ENCODE data around the gene NLRC3.
A peak's percentile ranks its signal among the peaks of the same experiment; 100 is the strongest.

NLRC3 gene

GRCh38 chr16:3578610-3579551, 1.7 kb upstream of the NLRC3 start:
- DNase-seq, result peak; percentile 77

- peak; percentile 59 for DNase-seq
Observed at GRCh38 chr16:3578121-3578520, 918 bp upstream of the NLRC3 start.

DNA sequence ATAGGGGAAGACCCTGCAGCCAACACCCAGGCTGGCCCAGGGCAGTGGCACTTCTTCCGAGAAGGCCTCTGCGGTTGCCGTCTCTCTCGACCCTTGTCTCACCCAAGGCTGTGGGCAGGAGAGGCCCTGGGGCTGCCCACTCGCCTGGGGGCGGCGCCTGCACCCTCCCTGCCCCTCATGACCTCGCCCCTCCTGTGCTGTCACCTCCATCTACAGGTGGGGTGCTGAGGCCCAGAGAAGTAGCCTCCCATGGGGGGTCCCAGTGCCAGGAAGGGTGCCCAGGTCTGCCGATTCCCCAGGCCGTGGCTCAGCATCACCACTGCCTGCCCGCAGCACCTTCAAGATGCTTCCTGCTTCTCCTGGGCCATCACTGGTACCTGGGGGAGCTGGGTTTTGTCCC, 992 bp downstream of the NLRC3 start:
- DNase-seq, result peak; percentile 27

DNA sequence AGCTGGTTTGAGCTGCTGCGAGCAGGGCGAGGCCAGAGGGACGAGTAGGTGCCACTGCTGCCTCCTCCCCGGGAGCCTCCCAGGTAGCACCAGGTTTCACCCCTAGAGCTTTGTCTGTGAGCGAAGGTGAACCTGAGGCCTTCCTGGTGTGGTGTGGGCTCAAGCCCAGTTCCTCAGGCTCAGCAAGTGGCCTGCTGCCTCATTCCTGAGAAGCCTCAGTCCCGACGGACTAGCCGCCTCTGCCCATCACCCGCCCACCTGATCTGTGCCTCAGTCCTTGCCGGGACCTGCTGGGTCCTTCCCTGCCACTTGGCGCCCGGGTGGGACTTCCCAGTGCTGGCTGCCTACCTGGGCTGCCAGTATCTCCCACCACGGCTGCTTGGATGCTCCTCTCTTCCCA, 1.7 kb downstream of the NLRC3 start:
- DNase-seq, result no peak

- no peak for DNase-seq
Observed at GRCh38 chr16:3574195-3574594, 3.0 kb downstream of the NLRC3 start.

GRCh38 chr16:3573146-3573815, 3.9 kb downstream of the NLRC3 start:
- no peak for DNase-seq

DNA sequence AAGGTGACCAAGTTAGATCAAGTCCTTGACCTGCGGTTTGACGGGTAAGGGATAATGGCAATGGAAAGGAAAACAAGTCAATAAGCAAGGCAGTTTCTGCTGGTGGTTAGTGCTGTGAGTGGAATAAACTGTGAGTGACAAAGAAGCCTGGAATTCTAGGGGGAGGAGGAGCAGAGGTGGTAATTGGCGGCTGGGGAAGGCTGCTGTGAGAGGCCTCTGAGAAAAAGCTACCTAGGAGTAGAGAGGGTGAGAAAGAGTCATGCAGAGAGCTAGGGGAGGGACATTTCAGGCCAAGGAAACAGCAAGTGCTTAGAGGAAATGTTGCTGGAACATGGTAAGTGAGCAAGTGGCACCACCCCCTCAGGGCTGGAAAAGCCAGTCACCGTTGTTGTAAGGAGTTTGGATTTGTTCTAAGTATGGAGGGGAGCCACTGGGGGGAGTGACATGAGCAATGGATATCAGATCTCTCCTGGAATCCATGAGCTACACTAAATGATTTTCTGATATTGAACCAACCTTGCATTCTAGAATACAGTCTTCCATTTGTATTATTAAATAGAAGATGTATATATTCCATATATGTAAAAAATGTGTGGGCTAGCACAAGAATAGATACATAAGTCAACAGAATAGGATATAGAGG, 6.7 kb downstream of the NLRC3 start:
- DNase-seq, result no peak

GRCh38 chr16:3569851-3570250, 7.4 kb downstream of the NLRC3 start:
- no peak for DNase-seq

DNA sequence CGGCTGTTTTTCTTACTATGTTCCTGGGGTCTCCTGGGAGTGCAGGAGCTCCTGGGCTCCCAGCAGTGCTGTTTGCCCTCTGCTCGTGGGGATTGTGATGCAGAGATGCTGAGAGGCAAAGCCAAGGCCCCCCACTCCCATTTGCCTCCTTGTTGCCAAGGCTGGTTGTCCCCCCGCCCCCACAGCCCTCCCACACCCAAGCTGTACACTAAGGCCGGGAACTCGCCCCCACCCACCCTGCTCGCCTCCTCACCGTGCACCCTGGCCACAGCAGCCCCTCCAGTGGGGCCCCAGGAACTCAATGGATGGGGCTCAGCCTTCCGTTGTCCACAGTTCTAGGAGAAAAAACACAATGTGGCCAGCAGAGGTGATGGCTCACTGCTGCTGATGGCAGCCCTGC, 10.2 kb downstream of the NLRC3 start:
- no peak for DNase-seq

DNA sequence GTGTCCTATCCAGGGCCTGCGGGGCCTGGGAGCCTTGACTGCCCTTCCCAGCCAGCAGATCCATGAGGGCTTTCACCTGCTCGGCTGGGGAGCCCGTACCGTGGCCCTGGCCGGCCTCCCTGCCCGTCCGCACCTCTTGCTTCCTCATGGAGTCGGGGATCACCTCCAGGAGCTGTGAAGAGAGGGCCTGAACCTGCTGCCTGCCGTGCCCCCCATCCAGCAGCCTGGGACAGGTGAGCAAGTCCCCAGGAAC, 12.4 kb downstream of the NLRC3 start:
- no peak for DNase-seq

GRCh38 chr16:3564130-3564888, 12.9 kb downstream of the NLRC3 start:
- no peak for DNase-seq

- DNase-seq, result no peak
Observed at GRCh38 chr16:3562914-3563480, 14.2 kb downstream of the NLRC3 start.

GRCh38 chr16:3561626-3562025, 15.6 kb downstream of the NLRC3 start:
- no peak for DNase-seq

DNA sequence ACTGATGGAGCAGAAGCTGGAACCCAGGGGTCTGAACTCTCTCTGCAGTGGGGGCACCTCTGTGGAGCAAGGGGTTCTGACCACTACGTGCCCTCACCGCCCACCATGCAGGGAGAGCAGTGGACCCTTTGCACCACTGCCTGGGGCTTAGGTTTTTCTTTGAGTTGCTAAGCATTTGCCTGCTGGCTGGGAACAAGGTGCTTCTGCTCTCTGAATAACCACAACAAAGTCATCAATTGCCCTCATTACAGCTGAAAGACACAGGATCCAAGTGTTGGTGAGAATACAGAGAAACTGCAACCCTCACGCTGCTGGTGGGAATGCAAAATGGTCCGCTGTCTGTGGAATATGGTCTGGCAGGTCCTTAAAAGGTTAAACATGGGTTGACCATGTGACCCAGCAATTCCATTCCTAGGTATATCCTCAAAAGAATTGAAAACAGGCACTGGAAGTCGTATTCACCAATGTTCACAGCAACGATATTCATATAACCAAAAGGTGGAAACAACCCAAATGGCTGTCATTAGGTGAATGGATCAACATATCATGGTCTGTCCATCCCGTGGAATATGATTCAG, 22.8 kb downstream of the NLRC3 start:
- no peak for DNase-seq

DNA sequence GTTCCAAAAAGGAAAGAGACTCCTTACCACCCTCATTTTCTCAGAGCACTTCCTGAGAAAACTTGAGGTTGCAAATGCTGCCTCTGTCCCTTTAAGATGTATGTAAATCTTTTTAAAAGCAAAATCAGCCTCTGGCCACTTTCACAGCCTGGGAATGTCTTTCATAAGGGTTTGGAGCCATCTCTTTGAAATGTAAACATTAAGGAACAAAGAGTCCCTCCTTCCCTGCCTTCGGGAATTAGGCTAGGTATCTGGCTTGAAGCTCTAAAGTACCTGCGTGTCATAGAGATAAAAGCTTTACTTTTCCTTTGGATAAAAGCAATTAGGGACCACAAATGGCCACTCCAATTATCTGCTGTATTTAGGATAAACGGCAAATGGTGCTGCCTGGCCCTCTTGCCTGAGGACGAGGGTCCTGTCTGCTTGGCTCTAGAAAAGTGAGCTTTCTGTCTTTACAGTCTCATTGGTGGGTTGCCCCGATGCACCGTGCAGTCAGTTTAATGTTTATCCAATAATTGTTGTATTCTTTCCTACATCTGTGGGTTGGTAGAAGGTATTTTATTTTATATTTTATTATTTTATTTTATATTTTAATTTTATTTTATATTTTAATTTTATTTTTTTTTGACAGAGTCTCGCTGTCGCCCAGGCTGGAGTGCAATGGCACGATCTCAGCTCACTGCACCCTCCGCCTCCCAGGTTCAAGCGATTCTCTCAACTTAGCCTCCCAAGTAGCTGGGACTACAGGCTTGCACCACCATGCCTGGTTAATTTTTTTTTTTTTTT, 23.9 kb downstream of the NLRC3 start:
- DNase-seq, result no peak

DNA sequence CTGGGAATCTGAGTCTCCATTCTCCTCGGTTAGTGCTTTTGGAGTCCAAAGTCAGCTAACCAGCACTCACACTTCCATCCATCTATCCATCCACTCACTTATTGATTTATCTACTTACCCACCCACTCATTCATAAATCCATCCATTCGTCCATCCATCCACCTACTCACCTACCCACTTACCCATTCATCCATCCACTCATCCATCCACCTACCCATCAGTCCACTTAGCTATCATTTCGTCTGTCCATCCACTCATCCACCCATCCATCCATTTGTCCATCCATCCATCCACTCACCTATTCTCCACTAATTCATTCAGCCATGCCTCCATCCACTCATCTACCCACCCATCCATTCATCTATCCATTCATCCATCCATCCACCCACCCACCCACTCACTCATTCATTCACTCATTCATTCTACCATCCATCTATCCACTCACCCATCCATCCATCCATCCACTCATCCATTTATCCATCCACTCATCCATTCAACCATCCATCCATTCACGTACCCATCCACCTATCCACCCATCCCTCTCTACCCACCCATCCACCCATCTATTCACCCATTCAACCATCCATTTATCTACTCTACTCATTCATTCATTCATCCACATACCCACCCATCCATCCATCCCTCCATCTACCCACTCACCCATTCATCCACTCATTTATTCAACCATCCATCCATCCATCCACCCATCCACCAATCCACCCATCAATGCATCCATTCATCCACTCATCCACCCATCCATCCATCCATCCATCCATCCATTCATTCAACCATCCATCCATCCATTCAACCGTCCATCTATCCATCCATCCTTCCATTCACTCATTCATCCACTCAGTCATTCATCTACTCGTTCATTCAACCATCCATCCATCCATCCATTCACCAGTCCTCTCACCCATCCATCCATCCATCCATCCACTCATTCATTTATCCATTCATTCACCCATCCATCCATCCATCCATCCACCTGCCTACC, 26.1 kb downstream of the NLRC3 start:
- DNase-seq, result no peak

DNA sequence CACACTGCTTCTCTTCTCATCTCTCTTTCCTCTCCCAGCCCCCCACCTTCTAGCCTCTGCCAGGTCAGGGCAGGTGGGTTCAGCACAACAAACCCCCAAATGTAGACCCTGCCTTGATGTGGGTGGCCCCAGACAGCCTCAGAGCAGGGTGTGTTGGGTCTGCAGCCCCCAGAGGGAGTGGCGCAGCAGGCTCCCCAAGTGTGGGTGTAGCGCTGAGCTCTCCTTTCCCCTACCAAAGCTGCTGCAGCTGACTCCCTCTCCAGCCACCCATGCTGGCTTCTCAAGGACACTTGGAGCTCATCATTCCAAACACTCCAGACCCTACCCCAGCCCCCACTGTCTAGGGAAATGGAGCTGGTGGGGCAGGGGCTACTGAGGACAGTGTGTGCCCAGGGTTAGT, 27.3 kb downstream of the NLRC3 start:
- DNase-seq, result no peak

DNA sequence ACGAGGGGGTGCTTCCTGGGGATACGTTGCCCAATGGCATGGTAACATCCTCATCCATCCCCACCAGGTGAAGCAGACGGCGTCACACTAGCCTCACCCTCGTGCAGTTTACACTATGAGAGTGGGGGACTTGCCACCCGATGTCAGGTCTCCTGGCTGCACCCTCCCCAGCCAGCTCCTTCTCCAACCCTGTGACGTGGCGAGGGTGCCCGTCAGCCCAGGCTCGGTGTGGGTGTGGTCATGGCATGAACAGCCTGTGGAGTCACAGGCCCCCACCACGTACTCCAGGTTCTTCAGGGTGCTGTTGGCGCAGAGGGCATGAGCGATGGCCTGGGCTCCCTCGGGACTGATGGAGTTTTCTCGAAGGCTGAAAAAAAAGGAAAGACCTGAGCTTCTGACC, 28.3 kb downstream of the NLRC3 start:
- DNase-seq, result no peak

GRCh38 chr16:3548445-3548844, 28.8 kb downstream of the NLRC3 start:
- DNase-seq, result no peak

- no peak for DNase-seq
Observed at GRCh38 chr16:3546986-3547682, 30.1 kb downstream of the NLRC3 start.

Data from activated CD4-positive, alpha-beta T cell treated with anti-CD3 and anti-CD28 coated beads for 48 hours (primary cell).